Keratinocyte (primary cell): Measurements from ENCODE around the gene PRKCA. TPM values are rescaled to one million over a fixed set of nuclear protein-coding genes. Genes with fewer than 3 reads are reported as not detected.

Experiments
- DNase-seq: peaks from one replicate; pipeline ENCODE4 v3.0.0-alpha.2; 2011; ENCODE audit warnings: low read depth, missing footprints, low spot score
- FAIRE-seq: peaks from 2 replicates; lab custom pipeline; 2011; peaks lifted over from hg19 to GRCh38; lab: Jason Lieb, UNC
- H2AFZ ChIP-seq: 2 replicates; pipeline ENCODE4 v1.6.0; 2012; ENCODE audit warnings: low read length, control low read depth, inconsistent platforms; ENCODE audit not compliant: control insufficient read depth
- H3K27ac ChIP-seq: 2 replicates; pipeline ENCODE4 v1.5.1; 2011; ENCODE audit warnings: low read length; ENCODE audit not compliant: control insufficient read depth, insufficient read depth
- H3K27me3 ChIP-seq: 3 replicates; pipeline ENCODE4 v1.6.0; 2011; ENCODE audit warnings: low read length; ENCODE audit not compliant: control insufficient read depth, insufficient read depth; ENCODE audit errors: extremely low read depth
- H3K36me3 ChIP-seq, 2 experiments: 2 replicates in 1 of 2; 3 replicates in 1 of 2; pipeline ENCODE4 v1.5.1; 2011; ENCODE audit warnings: low read length in 2 of 2, mild to moderate bottlenecking in 1 of 2; ENCODE audit not compliant: control insufficient read depth in 2 of 2, insufficient read depth in 2 of 2; ENCODE audit errors: extremely low read depth in 1 of 2
- H3K4me1 ChIP-seq: 3 replicates; pipeline ENCODE4 v1.5.1; 2011; ENCODE audit warnings: low read length; ENCODE audit not compliant: control insufficient read depth, insufficient read depth; ENCODE audit errors: extremely low read depth
- H3K4me2 ChIP-seq: 3 replicates; pipeline ENCODE4 v1.6.0; 2011; ENCODE audit warnings: low read depth, low read length; ENCODE audit not compliant: control insufficient read depth, insufficient read depth; ENCODE audit errors: extremely low read depth
- H3K4me3 ChIP-seq, 3 experiments: fragments of 200-600 bp in 1 of 3; sonication (generic) in 1 of 3; 2 replicates in 2 of 3; 3 replicates in 1 of 3; pipeline ENCODE4 v1.5.1; 2011 to 2016; ENCODE audit warnings: low read length in 3 of 3, mild to moderate bottlenecking in 3 of 3, control low read depth in 2 of 3, inconsistent platforms in 1 of 3, low read depth in 1 of 3, mixed read lengths in 1 of 3, mixed run types in 1 of 3, moderate library complexity in 1 of 3; ENCODE audit not compliant: control insufficient read depth in 2 of 3, insufficient read depth in 2 of 3; ENCODE audit errors: extremely low read depth in 1 of 3
- H3K79me2 ChIP-seq: 2 replicates; pipeline ENCODE4 v1.6.0; 2012; ENCODE audit warnings: low read length; ENCODE audit not compliant: control insufficient read depth, insufficient read depth
- H3K9ac ChIP-seq: 3 replicates; pipeline ENCODE4 v1.6.0; 2011; ENCODE audit warnings: low read length; ENCODE audit not compliant: control insufficient read depth, insufficient read depth; ENCODE audit errors: extremely low read depth
- H3K9me1 ChIP-seq: 3 replicates; pipeline ENCODE4 v1.6.0; 2011; ENCODE audit warnings: low read length; ENCODE audit not compliant: control insufficient read depth, insufficient read depth; ENCODE audit errors: extremely low read depth
- H3K9me3 ChIP-seq: 2 replicates; pipeline ENCODE4 v1.5.1; 2012; ENCODE audit warnings: low read depth, low read length; ENCODE audit not compliant: control insufficient read depth
- H4K20me1 ChIP-seq: 3 replicates; pipeline ENCODE4 v1.6.0; 2011; ENCODE audit warnings: low read length; ENCODE audit not compliant: control insufficient read depth, insufficient read depth; ENCODE audit errors: extremely low read depth
- CTCF ChIP-seq, 3 experiments: IDR thresholded peaks in 1 of 3; conservative IDR thresholded peaks in 1 of 3; optimal IDR thresholded peaks in 1 of 3; 2 replicates in 2 of 3; 3 replicates in 1 of 3; pipeline versions ENCODE3 to v1.5.1; 2011; ENCODE audit warnings: low read length in 3 of 3, mild to moderate bottlenecking in 3 of 3, moderate library complexity in 2 of 3, control low read depth in 1 of 3, inconsistent platforms in 1 of 3; ENCODE audit not compliant: insufficient read depth in 2 of 3; ENCODE audit errors: extremely low read depth in 1 of 3
- EZH2 ChIP-seq: IDR thresholded peaks from one replicate; pipeline ENCODE4 v1.6.1; 2012; ENCODE audit warnings: inconsistent platforms, mild to moderate bottlenecking, low read length, moderate library complexity
- dilution Hi-C: fragments of 300-500 bp; cut with MboI; formaldehyde crosslinking; loops from one replicate; pipeline ENCODE4 v1.7.0; 2020; ENCODE audit warnings: low sequenced_read_pairs; ENCODE audit not compliant: extremely low pct_ligation_motif_present
- polyA plus RNA-seq, 5 experiments: library from polyadenylated mRNA; depleted of rRNA in 3 of 5; stranded (reverse) in 3 of 5; stranded (forward) in 1 of 5; unstranded in 1 of 5; fragments of >200 nt; gene quantifications; 1 replicate in 1 of 5; 2 replicates in 3 of 5; 3 replicates in 1 of 5; pipeline versions ENCODE4 v1.2.1 to v1.2.3, GENCODE V29; 2011 to 2012; ENCODE audit warnings: missing spikeins in 2 of 5, low read depth in 1 of 5, low replicate concordance in 1 of 5

The PRKCA gene
- polyA plus RNA-seq, 1 donor (not counting 4 experiments of a cell fraction or from before 2014, with no cell fraction given) = 3.6 TPM

- Histone ChIP-seq H3K4me2 (no peak overlapping the region), H3K79me2 (no peaks in the 10 kb centered on the region), H3K9me3 (no peaks in the 10 kb centered on the region), H3K27ac (no peak overlapping the region), H4K20me1 (no peaks in the 10 kb centered on the region), H3K36me3 (no peaks in the 10 kb centered on the region), H3K9me1 (no peaks in the 10 kb centered on the region), H2AFZ (no peak overlapping the region), H3K9ac (no peak overlapping the region), H3K27me3 (no peaks in the 10 kb centered on the region), H3K4me1 (peaks cover 19% of the 10 kb centered on the region), H3K4me3 (no peak overlapping the region)
- FAIRE-seq (no peak), DNase-seq (no peak)
- no peak for TF ChIP-seq CTCF (optimal IDR thresholded peaks at IDR 0.05 in 1 of 3, IDR thresholded peaks at IDR 0.05 in 1 of 3, conservative IDR thresholded peaks at IDR 0.05 in 1 of 3; ENCODE audit: extremely low read depth in 1 of 3, insufficient read depth in 2 of 3, low read length in 3 of 3)
- TF ChIP-seq EZH2 = no peak
- dilution Hi-C loops = no loop called here
These were observed 49.3 kb downstream of the PRKCA start for GRCh38 chr17:66351701-66352100.

GRCh38 chr17:66353937-66354401 is 51.6 kb downstream of the PRKCA start:
- DNase-seq (no peak), FAIRE-seq (no peak)
- Histone ChIP-seq H3K27ac (no peak overlapping the region), H3K4me3 (no peak overlapping the region), H3K9ac (no peak overlapping the region), H3K36me3 (no peaks in the 10 kb centered on the region), H3K27me3 (no peaks in the 10 kb centered on the region), H2AFZ (no peak overlapping the region), H3K79me2 (no peaks in the 10 kb centered on the region), H4K20me1 (no peaks in the 10 kb centered on the region), H3K9me1 (no peaks in the 10 kb centered on the region), H3K9me3 (no peaks in the 10 kb centered on the region), H3K4me2 (no peak overlapping the region), H3K4me1 (peaks cover 11% of the 10 kb centered on the region)
- TF ChIP-seq EZH2 (no peak), CTCF (optimal IDR thresholded peaks at IDR 0.05 in 1 of 3, IDR thresholded peaks at IDR 0.05 in 1 of 3, conservative IDR thresholded peaks at IDR 0.05 in 1 of 3; ENCODE audit: extremely low read depth in 1 of 3, insufficient read depth in 2 of 3, low read length in 3 of 3) (no peak)
- dilution Hi-C loops = no loop called here
